Right renal pelvis (tissue), 4 donors: ENCODE data around the gene CPA5. TPM values are rescaled to one million over a fixed set of nuclear protein-coding genes. Genes with fewer than 3 reads are reported as not detected.

ENCODE experiments used
- DNase-seq, 4 donors: peaks; one replicate each; pipeline ENCODE4 v3.0.0-alpha.2; 2013; ENCODE audit warnings: low read depth in 4 of 4, low spot score in 3 of 4, missing footprints in 1 of 4
- polyA plus RNA-seq, 4 donors: library from polyadenylated mRNA; unstranded; fragments of 120-200 nt; gene quantifications; one replicate each; pipeline ENCODE4 v1.2.1, GENCODE V29; 2013; ENCODE audit not compliant: insufficient read length in 4 of 4

Gene CPA5
- polyA plus RNA-seq, 4 donors, result 0.08 to 0.31 TPM; not detected in 2

DNA sequence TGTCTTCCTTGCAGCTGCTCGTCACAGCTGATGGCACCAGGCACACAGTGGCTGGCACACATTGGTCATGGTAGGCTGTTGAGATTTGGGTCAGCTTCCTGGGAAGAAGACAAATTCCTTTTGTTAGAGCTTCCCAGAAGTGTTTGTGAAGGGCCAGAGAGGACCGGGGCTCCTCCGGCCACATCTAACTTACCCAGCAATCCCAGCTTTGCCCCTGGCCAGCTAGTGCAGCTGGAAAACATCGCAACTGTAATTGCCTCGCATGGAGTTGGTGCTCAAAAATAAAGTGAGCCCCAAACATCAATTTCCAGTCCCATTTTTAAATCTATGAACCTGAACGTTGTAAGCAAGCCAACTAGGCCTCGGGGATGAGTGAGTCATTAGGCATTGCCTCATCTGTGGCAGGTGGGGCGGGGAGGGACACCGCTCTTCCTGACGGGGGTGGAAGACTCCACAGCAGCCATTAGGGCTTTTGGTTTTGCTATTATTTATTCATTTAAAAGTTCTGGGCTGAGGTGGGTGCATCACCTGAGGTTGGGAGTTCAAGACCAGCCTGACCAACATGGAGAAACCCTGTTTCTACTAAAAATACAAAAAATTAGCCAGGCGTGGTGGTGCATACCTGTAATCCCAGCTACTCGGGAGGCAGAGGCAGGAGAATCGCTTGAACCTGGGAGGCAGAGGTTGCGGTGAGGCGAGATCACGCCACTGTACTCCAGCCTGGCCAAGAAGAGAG, 12.4 kb downstream of the CPA5 start:
- DNase-seq, result no peak

DNA sequence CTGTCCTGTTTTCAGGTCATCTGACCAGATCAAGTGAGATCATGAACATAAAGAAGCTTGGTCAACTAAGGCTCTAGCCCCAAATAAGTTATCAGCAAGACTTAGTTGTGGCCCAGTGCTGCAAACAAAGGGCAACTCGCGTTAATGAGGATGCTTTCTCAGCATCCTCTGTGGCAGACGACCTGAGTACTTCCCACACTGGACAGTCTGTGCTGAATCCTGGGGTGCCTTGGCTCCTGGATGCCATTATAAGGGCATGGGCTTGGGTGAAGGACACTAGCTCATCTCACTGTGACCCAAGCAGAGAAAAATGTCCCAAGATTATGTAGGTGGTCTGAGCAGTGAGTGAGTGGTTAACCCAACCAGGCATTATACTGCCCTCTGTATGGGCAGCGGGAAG, 13.9 kb downstream of the CPA5 start:
- no peak for DNase-seq

DNA sequence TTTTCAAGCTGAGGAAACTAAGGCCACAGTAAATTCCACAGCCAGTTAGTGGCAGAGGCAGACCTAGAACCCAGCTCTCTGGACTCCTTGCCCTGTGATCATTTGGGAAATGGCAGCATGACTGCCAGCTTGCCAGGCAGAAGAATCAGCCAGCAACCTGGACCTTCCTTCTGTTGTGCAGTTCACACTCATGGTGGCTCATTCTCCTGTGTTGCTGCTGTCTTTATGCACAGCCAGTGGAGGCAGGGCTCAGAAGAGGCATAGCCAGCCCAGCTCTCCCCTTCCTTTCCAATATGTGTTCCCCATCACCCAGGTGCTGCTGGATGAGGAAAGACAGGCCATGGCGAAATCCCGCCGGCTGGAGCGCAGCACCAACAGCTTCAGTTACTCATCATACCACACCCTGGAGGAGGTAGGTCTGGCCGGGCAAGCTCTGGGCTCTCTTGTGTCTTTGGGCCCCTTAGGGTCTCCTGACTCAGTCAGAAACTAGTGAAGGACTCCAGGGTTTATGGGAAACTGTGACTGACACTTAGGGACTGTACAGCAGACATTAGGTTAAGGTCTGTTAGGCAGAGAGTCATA, 14.8 kb downstream of the CPA5 start:
- no peak for DNase-seq

DNA sequence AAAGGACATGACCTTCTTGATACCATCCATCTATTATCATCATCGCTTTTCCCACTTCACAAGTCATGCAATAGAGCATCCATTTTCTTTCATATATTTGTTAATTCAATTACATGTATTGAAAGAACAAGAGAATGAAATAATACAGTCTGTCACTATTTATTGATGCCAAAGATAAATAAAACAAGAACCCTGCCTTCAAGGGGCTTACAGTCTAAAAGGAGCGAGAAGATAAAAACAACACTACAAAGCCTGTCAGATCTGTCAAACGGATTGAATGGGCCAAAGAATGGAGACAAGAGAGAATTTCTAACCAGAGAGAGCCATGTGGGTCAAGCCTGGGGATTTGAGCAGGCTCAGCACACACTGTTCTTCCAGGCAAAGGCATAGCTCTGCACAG, 15.9 kb downstream of the CPA5 start:
- no peak for DNase-seq

DNA sequence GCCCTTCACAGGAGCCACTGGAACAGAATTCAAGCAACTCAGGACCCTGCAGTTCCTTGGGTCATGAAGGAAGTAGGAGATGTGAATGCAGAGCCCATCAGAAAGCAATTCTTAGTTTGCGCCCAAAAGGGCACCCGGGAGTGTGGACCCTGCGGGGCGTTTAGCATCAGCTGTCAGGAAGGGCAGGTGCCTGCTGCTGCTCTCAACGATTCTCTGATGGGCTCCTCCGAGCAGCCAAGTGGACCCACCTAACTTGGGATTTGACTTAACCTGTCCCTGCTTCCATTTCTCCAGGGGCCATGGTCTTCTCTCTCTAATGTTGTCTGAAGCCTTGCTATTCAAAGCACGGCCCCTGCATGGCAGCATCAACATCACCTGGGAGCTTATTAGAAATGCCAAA, 17.1 kb downstream of the CPA5 start:
- DNase-seq, result no peak

DNA sequence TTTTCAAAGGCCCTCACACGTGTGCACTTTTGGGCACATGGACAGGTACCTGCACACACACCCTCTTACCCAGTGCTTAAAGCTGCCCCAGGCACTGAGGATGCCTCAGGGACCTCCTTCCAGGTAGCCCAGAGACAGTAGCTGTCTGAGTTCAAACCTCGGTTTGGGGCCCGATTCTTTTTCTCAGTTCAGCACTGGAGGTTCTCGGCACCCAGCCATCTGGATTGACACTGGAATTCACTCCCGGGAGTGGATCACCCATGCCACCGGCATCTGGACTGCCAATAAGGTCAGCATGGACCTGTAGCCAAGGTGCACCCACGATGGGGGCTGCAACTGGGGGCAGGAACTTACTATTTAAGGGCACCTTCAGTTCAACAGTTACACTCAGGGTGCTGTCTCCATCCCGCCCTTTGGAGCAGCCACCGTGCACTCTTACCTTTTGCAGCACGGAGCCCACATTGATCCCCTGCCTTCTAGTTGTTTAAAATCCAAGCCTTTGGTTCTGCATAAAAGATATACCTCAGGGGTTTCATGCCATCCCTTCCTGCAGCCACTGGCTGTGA, 17.7 kb downstream of the CPA5 start:
- DNase-seq, result no peak

DNA sequence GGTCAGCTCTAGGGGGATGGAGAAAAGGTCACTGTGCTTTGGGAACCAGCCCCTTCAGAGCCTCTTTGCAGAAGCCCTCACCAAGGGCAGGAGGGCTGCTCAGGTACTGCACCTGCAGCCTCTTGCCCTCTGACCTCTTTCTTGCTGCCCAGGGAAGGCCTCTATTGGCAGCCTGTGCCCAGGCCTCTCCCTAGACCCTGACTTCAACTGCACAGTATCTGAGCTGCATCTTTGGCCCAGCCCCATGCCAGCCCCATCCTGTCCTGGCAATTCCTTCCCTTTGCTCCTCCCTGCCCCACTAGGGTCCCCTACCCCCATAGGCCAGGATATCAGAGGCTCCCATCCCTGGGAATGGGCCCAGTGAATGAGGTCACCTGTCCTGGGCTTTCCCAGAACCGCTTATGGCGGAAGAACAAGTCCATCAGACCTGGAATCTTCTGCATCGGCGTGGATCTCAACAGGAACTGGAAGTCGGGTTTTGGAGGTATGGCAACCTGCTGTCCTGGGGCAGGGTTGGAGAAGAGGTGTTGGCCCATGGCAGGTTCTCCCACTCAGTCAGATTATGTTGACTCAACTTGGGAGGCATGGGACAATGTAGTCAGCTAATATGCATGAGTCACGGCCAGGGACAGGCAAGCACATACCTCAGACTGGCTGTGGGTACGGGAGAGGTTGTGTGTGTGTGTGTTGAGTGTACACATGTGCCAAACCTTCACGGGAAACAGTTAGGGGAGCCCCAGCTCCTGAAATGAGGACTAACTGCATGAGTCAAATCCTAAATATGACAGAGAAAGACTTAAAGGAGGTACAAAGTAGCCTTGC, 18.6 kb downstream of the CPA5 start:
- DNase-seq, result no peak

DNA sequence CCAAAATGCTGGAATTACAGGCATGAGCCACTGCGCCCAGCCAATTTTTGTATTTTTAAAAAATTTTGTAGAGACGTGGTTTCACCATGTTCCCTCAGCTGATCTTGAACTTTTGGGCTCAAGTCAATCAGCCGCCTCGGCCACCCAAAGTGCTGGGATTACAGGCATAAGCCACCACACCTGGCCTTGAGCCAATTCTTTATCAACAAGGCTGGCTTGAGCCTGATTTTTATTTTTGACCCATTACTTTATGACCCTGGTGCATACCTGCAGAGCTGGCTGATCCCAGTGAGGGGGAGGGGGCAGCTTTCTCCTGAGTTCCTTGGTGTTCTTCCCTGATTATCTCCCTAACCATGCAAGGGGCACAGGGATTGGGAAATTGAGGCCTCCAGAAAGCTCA, 19.8 kb downstream of the CPA5 start:
- DNase-seq, result no peak

DNA sequence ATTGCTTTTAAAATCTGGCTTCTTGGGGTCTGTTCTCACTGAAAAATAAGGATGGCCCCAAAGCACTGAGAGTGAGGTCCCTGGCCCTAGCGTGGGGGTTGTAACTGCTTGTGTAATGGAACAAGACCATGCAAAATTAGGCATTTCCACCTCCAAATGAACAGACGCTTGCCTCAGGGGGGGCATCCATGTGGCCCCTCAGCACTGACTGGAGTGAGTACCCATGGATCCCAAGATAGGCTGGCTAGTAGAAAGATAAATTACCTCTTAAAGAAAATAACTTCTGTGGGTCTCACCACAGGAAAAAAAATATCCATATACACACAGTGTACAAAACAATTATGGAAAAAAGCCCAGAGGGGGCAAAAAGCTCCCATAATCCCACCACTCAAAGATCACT, 20.5 kb downstream of the CPA5 start:
- DNase-seq, result no peak

DNA sequence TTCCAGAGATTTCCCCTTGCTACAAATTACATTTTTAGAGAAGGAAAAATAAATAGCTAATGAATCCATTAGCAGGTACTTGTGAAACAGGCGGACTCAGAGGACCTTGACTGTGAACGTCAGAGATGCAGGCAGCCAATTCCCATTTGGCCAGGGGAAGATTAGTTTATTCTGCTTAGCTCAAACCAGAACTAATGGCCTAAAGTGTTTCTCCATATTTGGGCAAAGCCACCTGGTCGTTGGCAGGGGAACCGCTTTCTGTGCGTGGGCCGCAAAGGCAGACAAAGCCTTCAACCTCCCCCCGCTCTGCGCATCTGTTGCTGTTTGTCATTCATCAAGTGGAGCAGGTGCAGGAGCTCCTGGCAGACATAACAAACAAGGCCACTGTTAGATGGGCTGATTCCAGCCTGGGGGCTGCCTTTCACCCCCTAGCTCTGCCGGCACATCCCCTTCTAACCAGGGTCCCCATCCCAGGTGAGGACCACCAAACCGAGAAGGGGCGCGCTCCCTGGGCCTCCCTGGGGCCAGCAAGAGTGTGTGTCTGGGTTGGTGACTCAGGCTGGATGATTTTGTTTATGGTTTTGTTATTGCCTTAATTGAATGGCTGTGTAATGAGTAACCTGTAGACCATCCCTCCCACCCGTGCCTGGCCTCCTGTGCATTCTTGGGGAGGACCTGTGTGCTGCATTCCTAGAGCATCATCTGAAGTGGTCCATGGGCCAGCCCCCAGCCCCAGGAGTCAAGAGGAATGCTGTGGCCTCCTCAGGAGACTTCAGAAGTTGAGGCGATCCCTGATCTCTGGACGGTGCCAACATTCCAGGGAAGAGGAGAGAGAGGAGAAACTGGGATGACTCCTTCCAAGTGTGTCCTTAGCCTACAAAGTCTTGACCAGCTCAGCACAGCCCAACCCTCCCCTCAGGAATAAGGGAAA, 21.2 kb downstream of the CPA5 start:
- no peak for DNase-seq

DNA sequence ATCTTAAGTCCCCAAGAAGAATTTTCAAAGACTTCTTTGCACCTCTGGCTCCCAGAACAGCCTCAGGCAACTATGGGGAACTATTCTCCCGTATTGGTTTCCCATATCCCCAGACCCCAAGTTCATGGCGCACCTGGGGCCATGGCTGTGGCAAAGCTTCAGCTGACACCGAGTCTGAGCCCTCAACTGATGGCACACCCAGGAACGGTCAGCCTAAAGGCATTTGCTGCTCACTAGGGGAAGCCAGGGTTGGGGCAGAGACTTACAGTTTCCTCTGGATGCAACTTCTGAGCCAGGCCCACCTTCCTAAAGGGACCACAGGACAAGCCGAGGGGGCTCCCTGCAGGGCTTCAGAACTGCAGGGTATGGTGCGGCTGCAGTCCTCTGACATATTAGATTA, 21.9 kb downstream of the CPA5 start:
- DNase-seq, result no peak

DNA sequence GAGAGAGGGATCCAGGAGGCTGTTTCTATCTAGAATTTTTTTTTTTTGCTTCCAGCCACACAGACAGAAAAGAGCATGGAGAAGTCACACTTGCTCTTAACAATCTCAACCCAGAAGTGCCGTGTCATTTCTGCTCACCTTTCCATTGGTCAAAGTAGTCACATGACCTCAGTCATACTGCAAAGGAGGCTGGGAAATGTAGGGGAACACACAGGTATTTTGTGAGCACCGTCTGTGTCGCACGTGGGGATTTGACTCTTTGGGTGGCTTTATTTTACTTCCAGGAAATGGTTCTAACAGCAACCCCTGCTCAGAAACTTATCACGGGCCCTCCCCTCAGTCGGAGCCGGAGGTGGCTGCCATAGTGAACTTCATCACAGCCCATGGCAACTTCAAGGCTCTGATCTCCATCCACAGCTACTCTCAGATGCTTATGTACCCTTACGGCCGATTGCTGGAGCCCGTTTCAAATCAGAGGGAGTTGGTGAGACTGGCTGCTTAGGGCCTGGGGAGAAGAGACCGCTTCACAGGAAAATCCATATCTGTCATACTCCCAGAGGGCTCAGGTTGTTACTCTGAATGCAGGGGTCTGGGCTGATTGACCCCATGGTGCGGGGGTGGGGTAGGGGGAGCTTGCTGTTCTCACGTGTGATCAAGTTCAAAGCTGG, 22.6 kb downstream of the CPA5 start:
- no peak for DNase-seq

DNA sequence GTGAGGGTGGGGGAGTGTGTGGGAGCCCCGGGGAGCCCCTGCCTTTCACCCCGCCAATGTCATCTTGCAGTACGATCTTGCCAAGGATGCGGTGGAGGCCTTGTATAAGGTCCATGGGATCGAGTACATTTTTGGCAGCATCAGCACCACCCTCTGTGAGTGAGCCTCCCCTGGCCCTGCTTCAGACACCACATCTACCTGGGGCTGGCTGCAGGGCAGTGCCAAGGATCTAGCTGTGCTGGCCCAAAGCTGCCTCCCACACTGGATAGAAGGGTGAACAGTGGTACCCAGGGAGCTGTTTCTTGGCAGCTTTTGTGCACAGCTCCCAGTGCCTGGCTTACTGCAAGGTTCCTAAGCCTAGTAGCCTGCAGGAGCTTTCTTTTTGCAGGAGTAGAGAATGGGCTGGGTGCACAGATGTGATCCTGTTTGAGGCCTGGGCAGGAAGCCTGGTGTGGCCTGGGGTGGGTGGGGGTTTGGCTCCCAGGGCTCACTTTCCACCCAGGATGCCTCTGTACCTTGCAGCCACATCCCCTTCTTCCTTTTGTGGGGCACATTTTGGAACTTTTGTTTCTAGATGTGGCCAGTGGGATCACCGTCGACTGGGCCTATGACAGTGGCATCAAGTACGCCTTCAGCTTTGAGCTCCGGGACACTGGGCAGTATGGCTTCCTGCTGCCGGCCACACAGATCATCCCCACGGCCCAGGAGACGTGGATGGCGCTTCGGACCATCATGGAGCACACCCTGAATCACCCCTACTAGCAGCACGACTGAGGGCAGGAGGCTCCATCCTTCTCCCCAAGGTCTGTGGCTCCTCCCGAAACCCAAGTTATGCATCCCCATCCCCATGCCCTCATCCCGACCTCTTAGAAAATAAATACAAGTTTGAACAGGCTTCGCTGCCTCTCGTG, 23.5 kb downstream of the CPA5 start:
- DNase-seq, result no peak

DNA sequence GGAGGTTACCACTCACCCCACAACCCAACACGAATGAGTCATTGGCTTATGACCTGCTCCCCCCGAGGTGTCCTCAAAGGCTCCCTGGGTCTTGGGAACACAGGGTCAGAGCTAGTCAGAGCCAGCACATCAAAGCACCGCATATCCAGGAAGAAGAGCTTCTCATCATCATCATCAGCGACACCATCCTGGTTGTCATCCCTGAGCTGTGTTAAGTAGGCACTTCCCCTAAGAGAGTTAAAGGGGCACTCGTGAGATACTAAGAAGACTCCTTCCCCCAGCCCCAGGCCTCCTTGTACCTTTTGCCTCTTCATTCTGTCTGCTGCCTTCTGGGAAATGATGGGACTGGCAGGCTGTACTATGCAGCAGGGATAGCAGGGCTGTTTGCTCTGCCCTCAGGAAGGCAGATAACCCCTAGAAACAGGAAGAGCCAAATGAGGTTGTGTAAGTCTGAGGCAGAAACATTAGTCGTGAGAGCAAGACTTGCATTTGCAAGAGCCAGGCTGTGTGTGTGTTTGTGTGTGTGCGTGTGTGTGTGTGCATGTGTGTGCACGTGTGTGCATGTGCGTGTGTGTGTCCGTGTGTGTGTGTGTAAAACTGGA, 24.6 kb downstream of the CPA5 start:
- no peak for DNase-seq

DNA sequence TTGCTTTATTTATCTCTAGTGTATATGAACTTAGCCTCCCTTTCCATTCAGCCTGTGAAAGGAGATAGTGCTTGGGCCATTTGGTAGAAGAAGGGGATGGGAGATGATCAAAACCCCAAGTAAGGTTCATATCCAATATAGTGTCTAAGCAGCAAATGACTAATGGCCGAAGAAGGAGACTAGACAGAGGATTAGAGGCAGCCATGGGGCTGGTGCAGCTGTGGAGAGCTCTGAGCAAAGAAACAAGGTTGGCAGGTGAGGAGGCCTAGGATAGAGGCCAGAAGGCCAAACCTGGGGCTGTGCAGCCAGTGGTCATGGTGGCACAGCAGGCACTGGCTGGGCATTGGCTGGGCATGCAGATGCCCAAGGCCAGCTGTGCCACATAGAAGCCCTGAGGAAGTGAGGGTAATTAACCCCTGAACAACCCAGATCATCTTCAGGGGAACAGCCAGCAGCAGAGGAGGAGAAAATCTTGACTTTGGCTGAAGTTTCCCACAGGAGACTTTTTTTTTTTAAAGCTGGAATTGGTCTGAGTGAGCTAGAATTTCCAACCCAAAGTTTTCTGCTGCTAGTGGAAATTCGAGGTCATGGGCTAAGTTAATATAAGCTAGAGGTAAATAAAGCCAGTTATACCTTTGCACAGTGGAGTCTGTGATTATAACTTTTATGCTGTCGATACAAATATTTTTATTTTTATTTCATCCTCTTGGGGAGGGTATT, 25.4 kb downstream of the CPA5 start:
- no peak for DNase-seq

DNA sequence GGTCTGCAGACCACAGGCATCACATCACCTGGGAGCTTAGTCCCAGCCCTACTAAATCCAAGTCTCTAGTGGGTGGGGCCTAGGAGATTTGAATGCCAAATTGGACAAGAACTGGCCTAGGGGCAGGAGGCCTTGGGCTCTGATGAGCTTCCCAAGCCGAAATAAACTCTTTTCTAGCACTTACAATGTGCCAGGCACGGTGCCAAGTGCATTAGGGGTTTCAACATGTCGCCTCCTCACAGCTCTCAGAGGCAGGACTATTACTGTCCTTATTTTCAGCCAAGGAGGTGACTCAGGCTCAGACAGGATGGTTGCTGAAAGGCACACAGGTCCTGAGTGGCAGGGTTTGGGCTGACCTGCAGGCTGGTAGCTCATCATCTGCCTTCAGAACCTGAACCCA, 26.4 kb downstream of the CPA5 start:
- no peak for DNase-seq

DNA sequence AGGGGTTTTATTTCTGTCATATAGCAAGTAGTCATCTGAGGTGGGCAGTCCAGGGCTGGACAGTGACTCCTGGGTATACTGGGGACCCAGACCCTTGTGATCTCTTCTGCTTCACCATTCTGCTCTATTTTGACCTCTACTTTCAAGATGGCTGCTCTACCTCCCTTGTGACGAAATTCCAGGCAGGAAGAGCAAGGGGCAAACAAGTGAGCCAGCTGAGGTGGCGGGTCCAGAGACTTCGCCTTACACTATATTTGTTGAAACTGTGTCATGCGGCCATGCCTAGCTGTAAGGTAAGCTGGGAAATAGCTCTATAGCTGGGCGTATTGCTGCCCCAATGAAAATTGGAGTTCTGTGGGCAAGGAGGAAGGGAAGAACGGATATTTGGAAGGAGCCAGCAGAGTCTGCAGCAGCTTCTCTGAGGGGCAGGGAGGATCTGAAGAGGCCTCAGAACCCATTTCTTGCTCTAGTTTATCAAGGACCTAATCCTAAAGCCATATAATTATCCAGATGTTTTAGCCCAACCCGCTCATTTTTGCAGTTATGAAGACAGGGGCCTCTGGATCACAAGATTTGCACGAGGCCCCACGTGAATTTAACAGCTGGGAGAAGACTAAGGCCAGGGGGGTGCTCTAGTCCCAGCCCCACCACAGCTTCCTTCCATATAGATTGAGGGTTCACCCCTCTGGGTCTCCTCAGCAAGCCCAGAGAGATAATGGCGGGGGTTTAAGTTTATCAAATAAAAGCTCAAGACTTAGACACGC, 28.0 kb downstream of the CPA5 start:
- DNase-seq, result no peak
